HG03045 (cell line): ENCODE results near the gene RRP1.

Experiments
- ATAC-seq: cut with Tn5 transposase; IDR thresholded peaks from one replicate; pipeline ENCODE4 v1.9.1; 2021; ENCODE audit warnings: mild to moderate bottlenecking, moderate library complexity; ENCODE audit not compliant: unreplicated experiment

RRP1 gene

GRCh38 chr21:43758111-43758641 lies 31.2 kb upstream of the RRP1 start:
- no peak for ATAC-seq

- ATAC-seq, result no peak
Measured at GRCh38 chr21:43758811-43759210, 30.6 kb upstream of the RRP1 start.

- ATAC-seq, result no peak
Measured at GRCh38 chr21:43759651-43760050, 29.7 kb upstream of the RRP1 start.

GRCh38 chr21:43760391-43760958 lies 28.9 kb upstream of the RRP1 start:
- no peak for ATAC-seq

GRCh38 chr21:43761886-43762285 lies 27.5 kb upstream of the RRP1 start:
- no peak for ATAC-seq

- no peak for ATAC-seq
Measured at GRCh38 chr21:43762303-43763128, 26.9 kb upstream of the RRP1 start.

- ATAC-seq, result no peak
Measured at GRCh38 chr21:43763901-43764523, 25.4 kb upstream of the RRP1 start.

- no peak for ATAC-seq
Measured at GRCh38 chr21:43764576-43765495, 24.5 kb upstream of the RRP1 start.

- ATAC-seq, result no peak
Measured at GRCh38 chr21:43766734-43767497, 22.5 kb upstream of the RRP1 start.

GRCh38 chr21:43767498-43767983 lies 21.8 kb upstream of the RRP1 start:
- no peak for ATAC-seq

GRCh38 chr21:43767984-43768867 lies 21.2 kb upstream of the RRP1 start:
- no peak for ATAC-seq

GRCh38 chr21:43768868-43769167 lies 20.6 kb upstream of the RRP1 start:
- ATAC-seq, result no peak

GRCh38 chr21:43769325-43769958 lies 19.9 kb upstream of the RRP1 start:
- no peak for ATAC-seq

GRCh38 chr21:43770066-43770655 lies 19.2 kb upstream of the RRP1 start:
- no peak for ATAC-seq

- no peak for ATAC-seq
Measured at GRCh38 chr21:43771199-43771675, 18.1 kb upstream of the RRP1 start.

GRCh38 chr21:43771698-43772424 lies 17.5 kb upstream of the RRP1 start:
- no peak for ATAC-seq

- no peak for ATAC-seq
Measured at GRCh38 chr21:43772425-43772821, 17.0 kb upstream of the RRP1 start.
